Tibial artery (tissue), 4 donors: ENCODE results near the gene C1S.

Experiments used
- DNase-seq, 2 donors: peaks; one replicate each; pipeline ENCODE4 v3.0.0-alpha.2; 2019
- H3K27ac ChIP-seq, 2 donors: fragments of 200-600 bp; sonication (generic) in 1 of 2; 1 replicate in 1 of 2; 2 replicates in 1 of 2; pipeline ENCODE4 v1.5.1; 2018 to 2019; ENCODE audit warnings: mild to moderate bottlenecking in 1 of 2
- H3K27me3 ChIP-seq, 2 donors: fragments of 200-600 bp; sonication (generic) in 1 of 2; one replicate each; pipeline versions ENCODE4 v1.5.1 to v1.6.0; 2016 to 2019
- H3K36me3 ChIP-seq, 3 donors: fragments of 200-600 bp; sonication (generic) in 2 of 3; one replicate each; pipeline ENCODE4 v1.5.1; 2016 to 2019; ENCODE audit warnings: mild to moderate bottlenecking in 2 of 3
- H3K4me1 ChIP-seq, 4 donors: fragments of 200-600 bp; sonication (generic) in 2 of 4; 1 replicate in 3 of 4; 2 replicates in 1 of 4; pipeline ENCODE4 v1.5.1; 2016 to 2019
- H3K4me3 ChIP-seq, 2 donors: fragments of 200-600 bp; sonication (generic) in 1 of 2; 1 replicate in 1 of 2; 2 replicates in 1 of 2; pipeline ENCODE4 v1.5.1; 2018 to 2019; ENCODE audit warnings: mild to moderate bottlenecking in 2 of 2
- H3K9me3 ChIP-seq, 3 donors: fragments of 200-600 bp; sonication (generic) in 1 of 3; one replicate each; pipeline ENCODE4 v1.5.1; 2016 to 2019
- CTCF ChIP-seq, 2 experiments: fragments of 200-600 bp in 1 of 2; fragments of 450-650 bp in 1 of 2; IDR thresholded peaks; one replicate each; pipeline ENCODE4 v1.5.1; 2017 to 2019; ENCODE audit warnings: antibody characterized with exemption in 2 of 2, mild to moderate bottlenecking in 1 of 2, moderate library complexity in 1 of 2
- intact Hi-C: fragments of 100-400 bp; cut with DNase I; formaldehyde crosslinking; loops from one replicate; pipeline ENCODE4 v1.15.0; 2023; ENCODE audit warnings: low total_unique reads

Gene C1S

DNA sequence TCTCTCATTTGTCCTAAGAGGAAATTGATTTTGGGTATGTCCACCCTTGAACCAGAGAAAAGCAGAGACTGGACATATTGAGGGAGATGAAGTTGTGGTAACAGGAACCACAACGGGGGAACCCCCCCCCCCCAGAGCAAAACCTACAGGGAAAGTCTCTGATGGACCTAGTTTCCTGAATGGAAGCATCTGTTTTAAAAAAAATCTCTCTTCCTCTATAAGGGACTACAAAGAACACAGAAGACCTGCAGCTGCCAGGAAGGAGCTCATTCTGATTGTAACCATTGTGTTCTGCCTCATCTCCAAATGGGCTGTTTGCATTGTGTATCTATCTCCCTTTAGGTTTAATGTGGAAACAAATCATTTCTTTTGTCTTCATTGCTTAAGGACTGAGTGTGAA lies 13.4 kb downstream of the C1S start:
- TF ChIP-seq CTCF (IDR thresholded peaks at IDR 0.05): no peak
- intact Hi-C loops: no loop called here
- no peaks in the 10 kb centered on the region for H3K27me3 ChIP-seq
- H3K36me3 ChIP-seq: peaks cover 0 to 19% (median 19%) of the 10 kb centered on the region in 3 donors
- H3K4me1 ChIP-seq: peaks cover 0 to 6% (median under 1%) of the 10 kb centered on the region in 4 donors
- H3K4me3 ChIP-seq: no peak overlapping the region
- no peak for DNase-seq
- H3K9me3 ChIP-seq: no peaks in the 10 kb centered on the region
- H3K27ac ChIP-seq: no peak overlapping the region

DNA sequence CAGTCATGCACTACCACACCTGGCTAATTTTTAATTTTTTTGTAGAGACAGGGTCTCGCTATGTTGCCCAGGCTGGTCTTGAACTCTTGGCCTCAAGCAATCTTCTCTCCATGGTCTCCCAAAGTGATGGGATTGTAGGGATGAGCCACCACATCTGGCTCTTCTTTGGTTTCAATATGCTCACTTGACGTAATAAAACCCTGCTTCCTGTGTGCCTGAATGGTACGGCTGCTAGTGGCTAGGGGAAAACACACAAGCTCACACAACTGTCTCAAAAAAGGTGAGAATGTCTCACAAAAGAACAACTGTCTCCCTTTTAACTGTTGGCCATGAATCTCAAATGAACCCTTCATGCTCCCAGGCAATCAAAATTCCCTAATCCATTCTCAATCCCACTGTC lies 15.0 kb downstream of the C1S start:
- peaks cover 1 to 5% (median 5%) of the 10 kb centered on the region in 3 donors for H3K36me3 ChIP-seq
- intact Hi-C loops: no loop called here
- TF ChIP-seq CTCF (IDR thresholded peaks at IDR 0.05): no peak
- H3K27ac ChIP-seq: no peak overlapping the region
- peaks cover 0 to 19% (median 9%) of the 10 kb centered on the region in 4 donors for H3K4me1 ChIP-seq
- H3K4me3 ChIP-seq: no peak overlapping the region
- no peaks in the 10 kb centered on the region for H3K27me3 ChIP-seq
- DNase-seq: no peak
- H3K9me3 ChIP-seq: no peaks in the 10 kb centered on the region

- Histone ChIP-seq H3K9me3 (no peaks in the 10 kb centered on the region), H3K4me3 (no peak overlapping the region), H3K36me3 (peaks cover 5 to 7% (median 5%) of the 10 kb centered on the region in 3 donors), H3K4me1 (peaks cover 0 to 23% (median 11%) of the 10 kb centered on the region in 4 donors), H3K27me3 (no peaks in the 10 kb centered on the region), H3K27ac (no peak overlapping the region)
- no peak for DNase-seq
- TF ChIP-seq CTCF (IDR thresholded peaks at IDR 0.05): no peak
- intact Hi-C loops: no loop called here
These were observed 15.4 kb downstream of the C1S start for GRCh38 chr12:7075939-7076338.

- H3K36me3 ChIP-seq: peaks cover 8 to 12% (median 11%) of the 10 kb centered on the region in 3 donors
These were observed 16.0 kb downstream of the C1S start for GRCh38 chr12:7076493-7076892.

DNA sequence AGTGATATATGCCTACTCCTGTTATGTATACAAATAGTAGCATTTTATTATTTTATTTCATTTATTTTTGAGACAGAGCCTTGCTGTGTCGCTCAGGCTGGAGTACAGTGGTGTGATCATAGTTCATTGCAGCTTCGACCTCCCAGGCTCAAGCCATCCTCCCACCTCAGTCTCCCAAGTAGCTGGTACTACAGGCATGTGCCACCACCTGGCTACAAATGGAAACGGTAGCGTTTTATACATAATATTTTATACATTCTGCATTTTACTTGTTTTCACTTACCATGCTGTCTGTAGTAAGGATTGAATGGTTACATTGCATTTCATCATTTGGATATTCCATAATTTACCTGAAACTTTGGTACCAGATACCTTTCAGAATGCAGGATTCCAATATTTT lies 17.6 kb downstream of the C1S start:
- peaks cover 25 to 29% (median 28%) of the 10 kb centered on the region in 3 donors for H3K36me3 ChIP-seq

More at GRCh38 chr12:7076493-7076892, 16.0 kb downstream of the C1S start:
- H3K27me3 ChIP-seq: no peaks in the 10 kb centered on the region
- H3K4me1 ChIP-seq: peaks cover 0 to 25% (median 13%) of the 10 kb centered on the region in 4 donors
- intact Hi-C loops: no loop called here
- TF ChIP-seq CTCF (IDR thresholded peaks at IDR 0.05): no peak
- no peak overlapping the region for H3K4me3 ChIP-seq
- H3K27ac ChIP-seq: no peak overlapping the region
- H3K9me3 ChIP-seq: no peaks in the 10 kb centered on the region
- no peak for DNase-seq

More for the DNA sequence above, 17.6 kb downstream of the C1S start:
- Histone ChIP-seq H3K27ac (peak overlapping the region in 1 of 2 donors; percentile 82), H3K9me3 (no peaks in the 10 kb centered on the region), H3K4me1 (peaks cover 0 to 25% (median 13%) of the 10 kb centered on the region in 4 donors), H3K27me3 (no peaks in the 10 kb centered on the region), H3K4me3 (no peak overlapping the region)
- no peak for TF ChIP-seq CTCF (IDR thresholded peaks at IDR 0.05)
- intact Hi-C loops: no loop called here
- no peak for DNase-seq
